Measurements from ENCODE around the gene LYPLA2. TPM values are rescaled to one million over a fixed set of nuclear protein-coding genes. Genes with fewer than 3 reads are reported as not detected.
"Not testable (repeated sequence)": the region's sequence is repeated elsewhere in the genome, so short reads cannot be mapped to it uniquely, and the experiment has no call there.

The LYPLA2 gene
- total RNA-seq, 4 donors from 2014 or later: 23.1 to 110 (median 84.4) TPM

DNA sequence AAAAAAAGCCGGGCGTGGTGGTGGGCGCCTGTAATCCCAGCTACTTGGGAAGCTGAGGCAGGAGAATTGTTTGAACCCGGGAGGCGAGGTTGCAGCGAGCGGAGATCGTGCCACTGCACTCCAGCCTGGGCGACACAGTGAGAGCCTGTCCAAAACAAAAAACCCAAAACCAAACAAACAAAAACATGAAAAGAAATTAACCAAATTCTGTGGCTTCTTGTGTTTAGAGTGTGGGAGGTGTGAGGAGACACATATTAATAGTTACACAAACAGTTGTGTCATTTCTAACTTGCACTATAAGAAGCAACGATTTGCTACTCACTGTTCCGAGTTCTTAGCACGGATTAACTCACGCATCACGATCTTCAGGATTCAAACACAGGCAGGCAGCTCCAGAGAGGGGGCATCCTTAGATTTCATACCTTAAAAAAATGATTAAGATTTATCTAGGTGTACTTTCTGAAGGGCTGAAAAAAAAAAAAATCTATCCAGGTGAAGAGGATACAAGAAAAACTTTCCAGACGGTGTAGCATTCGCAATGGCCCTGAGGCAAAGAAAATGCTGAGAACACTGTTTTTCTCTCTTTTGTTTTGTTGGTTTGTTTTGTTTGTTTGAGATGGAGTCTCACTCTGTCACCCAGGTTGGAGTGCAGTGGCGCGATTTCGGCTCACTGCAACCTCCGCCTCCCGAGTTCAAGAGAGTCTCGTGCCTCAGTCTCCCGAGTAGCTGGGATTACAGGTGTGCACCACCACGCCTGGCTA is 35.0 kb downstream of the LYPLA2 start:
- no peaks in the 10 kb centered on the region for H3K36me3 ChIP-seq
- intact Hi-C loops (cut with DNase I; ENCODE audit: low total_unique reads): loop anchor here (1.0 kb wide), 1 partner anchor 37 kb away; no protein-coding TSS in a partner anchor
- H3K27me3 ChIP-seq: no peaks in the 10 kb centered on the region
- H3K9me3 ChIP-seq: no peaks in the 10 kb centered on the region
- 65 to 72% methylated on average over 7 to 23 of the region's 24 CpGs for WGBS, 2 donors (ENCODE audit: low coverage in 1 of 2)
- H3K4me1 ChIP-seq: peaks cover 0 to 14% (median 7%) of the 10 kb centered on the region in 4 donors
- H3K27ac ChIP-seq: peak overlapping the region; percentile 90 to 96 (median 93)
- TF ChIP-seq, protein P1, sequence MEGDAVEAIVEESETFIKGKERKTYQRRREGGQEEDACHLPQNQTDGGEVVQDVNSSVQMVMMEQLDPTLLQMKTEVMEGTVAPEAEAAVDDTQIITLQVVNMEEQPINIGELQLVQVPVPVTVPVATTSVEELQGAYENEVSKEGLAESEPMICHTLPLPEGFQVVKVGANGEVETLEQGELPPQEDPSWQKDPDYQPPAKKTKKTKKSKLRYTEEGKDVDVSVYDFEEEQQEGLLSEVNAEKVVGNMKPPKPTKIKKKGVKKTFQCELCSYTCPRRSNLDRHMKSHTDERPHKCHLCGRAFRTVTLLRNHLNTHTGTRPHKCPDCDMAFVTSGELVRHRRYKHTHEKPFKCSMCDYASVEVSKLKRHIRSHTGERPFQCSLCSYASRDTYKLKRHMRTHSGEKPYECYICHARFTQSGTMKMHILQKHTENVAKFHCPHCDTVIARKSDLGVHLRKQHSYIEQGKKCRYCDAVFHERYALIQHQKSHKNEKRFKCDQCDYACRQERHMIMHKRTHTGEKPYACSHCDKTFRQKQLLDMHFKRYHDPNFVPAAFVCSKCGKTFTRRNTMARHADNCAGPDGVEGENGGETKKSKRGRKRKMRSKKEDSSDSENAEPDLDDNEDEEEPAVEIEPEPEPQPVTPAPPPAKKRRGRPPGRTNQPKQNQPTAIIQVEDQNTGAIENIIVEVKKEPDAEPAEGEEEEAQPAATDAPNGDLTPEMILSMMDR (IDR thresholded peaks at IDR 0.05): no peak
- TF ChIP-seq POLR2A (IDR thresholded peaks at IDR 0.05) (no peak), POLR2AphosphoS5 (IDR thresholded peaks at IDR 0.05) (no peak), EP300 (IDR thresholded peaks at IDR 0.05; ENCODE audit: low read depth) (no peak)
- H3K4me3 ChIP-seq: peak overlapping the region; percentile 19 to 91 (median 90)
- no peak for DNase-seq
- in situ Hi-C loops (cut with MboI; ENCODE audit: low pct_ligation_motif_present in 1 of 4, low pct_unique_long_range_greater_than_20kb in 1 of 4, low sequenced_read_pairs in 3 of 4): no loop called here

DNA sequence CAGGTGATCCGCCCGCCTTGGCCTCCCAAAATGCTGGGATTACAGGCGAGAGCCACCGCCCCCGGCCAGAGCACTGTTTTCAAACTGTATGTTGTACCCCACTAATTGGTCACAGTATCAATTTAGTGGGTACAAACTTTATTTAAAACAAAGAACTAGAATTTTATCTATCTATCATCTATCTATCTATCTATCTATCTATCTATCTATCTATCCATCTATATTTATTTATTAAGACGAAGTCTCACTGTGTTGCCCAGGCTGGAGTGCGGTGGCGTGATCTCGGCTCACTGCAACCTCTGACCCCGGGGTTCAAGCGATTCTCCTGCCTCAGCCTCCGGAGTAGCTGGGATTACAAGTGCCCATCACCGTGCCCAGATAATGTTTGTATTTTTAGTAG is 35.6 kb downstream of the LYPLA2 start:
- DNase-seq; H3K9me3 ChIP-seq; H3K27ac ChIP-seq; H3K4me3 ChIP-seq; H3K27me3 ChIP-seq; H3K36me3 ChIP-seq; in situ Hi-C loops (cut with MboI; ENCODE audit: low pct_ligation_motif_present in 1 of 4, low pct_unique_long_range_greater_than_20kb in 1 of 4, low sequenced_read_pairs in 3 of 4): not testable (repeated sequence)
- 97 to 99% methylated on average over 10 to 13 of the region's 13 CpGs for WGBS, 2 donors (ENCODE audit: low coverage in 1 of 2)
- H3K4me1 ChIP-seq: peaks cover 0 to 14% (median 7%) of the 10 kb centered on the region in 4 donors
- intact Hi-C loops (cut with DNase I; ENCODE audit: low total_unique reads): loop anchor here (1.0 kb wide), 1 partner anchor 37 kb away; no protein-coding TSS in a partner anchor

DNA sequence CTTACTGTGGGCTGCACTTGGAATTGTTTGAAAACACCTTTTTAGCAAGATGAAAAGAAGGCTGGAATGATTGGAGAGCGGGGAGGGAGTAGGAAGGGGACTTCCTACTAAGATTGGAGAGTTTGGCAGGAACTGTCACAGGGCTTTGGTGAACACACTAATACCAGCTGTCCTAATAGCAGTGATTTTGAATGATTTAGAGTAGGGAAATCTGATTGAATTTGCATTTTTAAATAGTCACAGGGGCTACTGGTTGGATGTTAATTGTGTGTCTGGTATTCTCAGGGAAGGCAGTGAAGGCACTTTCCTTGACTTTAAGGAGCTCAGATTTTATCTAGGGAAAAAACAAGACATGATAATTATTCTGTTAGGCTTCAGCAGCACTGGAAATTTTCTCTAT is 36.8 kb downstream of the LYPLA2 start:
- WGBS, 2 donors (ENCODE audit: low coverage in 1 of 2): 70 to 84% methylated on average over 1 of the region's 1 CpG
- Histone ChIP-seq H3K27ac (no peak overlapping the region), H3K4me1 (peaks cover 0 to 14% (median 7%) of the 10 kb centered on the region in 4 donors), H3K36me3 (no peaks in the 10 kb centered on the region), H3K9me3 (no peaks in the 10 kb centered on the region), H3K27me3 (no peaks in the 10 kb centered on the region), H3K4me3 (no peak overlapping the region)
- no peak for TF ChIP-seq EP300 (IDR thresholded peaks at IDR 0.05; ENCODE audit: low read depth)
- TF ChIP-seq POLR2A (IDR thresholded peaks at IDR 0.05): no peak
- TF ChIP-seq POLR2AphosphoS5 (IDR thresholded peaks at IDR 0.05): no peak
- no peak for DNase-seq
- intact Hi-C loops (cut with DNase I; ENCODE audit: low total_unique reads) (no loop called here), in situ Hi-C loops (cut with MboI; ENCODE audit: low pct_ligation_motif_present in 1 of 4, low pct_unique_long_range_greater_than_20kb in 1 of 4, low sequenced_read_pairs in 3 of 4) (no loop called here)

DNA sequence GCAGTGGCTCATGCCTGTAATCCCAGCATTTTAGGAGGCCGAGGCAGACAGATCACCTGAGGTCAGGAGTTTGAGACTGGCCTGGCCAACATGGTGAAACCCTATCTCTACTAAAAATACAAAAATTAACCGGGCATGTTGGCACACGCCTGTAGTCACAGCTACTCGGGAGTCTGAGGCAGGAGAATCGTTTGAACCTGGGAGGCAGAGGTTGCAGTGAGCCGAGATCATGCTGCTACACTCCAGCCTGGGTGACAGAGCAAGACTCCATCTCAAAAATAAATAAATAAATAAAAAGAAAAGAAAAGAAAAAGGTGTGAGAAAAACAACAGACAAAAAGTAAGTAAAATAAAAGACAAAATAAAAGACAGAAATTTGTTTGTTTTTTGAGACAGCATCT is 43.2 kb downstream of the LYPLA2 start:
- in situ Hi-C loops (cut with MboI; ENCODE audit: low pct_ligation_motif_present in 1 of 4, low pct_unique_long_range_greater_than_20kb in 1 of 4, low sequenced_read_pairs in 3 of 4): not testable (repeated sequence)

DNA sequence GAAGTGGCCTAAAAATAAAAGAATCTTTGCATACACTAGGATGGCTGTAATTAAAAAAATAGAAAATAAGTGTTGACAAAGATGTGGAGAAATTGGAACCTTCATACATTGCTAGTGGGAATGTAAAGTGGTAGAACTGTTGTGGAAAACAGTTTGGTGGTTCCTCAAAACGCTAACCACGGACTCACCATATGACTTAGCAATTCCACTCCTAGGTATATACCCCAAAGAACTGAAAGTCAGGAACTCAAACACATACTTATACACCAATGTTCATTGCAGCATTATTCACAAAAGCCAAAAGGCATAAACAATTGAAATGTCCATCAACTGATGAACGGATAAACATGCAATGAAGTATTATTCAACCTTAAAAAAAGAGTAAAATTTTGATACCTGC is 45.1 kb downstream of the LYPLA2 start:
- Histone ChIP-seq H3K36me3 (no peaks in the 10 kb centered on the region), H3K27me3 (peaks cover 4% of the 10 kb centered on the region), H3K9me3 (no peaks in the 10 kb centered on the region), H3K27ac (no peak overlapping the region), H3K4me1 (peaks cover 0 to 13% (median 7%) of the 10 kb centered on the region in 4 donors), H3K4me3 (no peak overlapping the region)
- WGBS, 2 donors (ENCODE audit: low coverage in 1 of 2): 65 to 70% methylated on average over 3 of the region's 3 CpGs
- intact Hi-C loops (cut with DNase I; ENCODE audit: low total_unique reads) (no loop called here), in situ Hi-C loops (cut with MboI; ENCODE audit: low pct_ligation_motif_present in 1 of 4, low pct_unique_long_range_greater_than_20kb in 1 of 4, low sequenced_read_pairs in 3 of 4) (no loop called here)
- no peak for DNase-seq
- TF ChIP-seq POLR2A (IDR thresholded peaks at IDR 0.05): no peak

More for the DNA sequence above, 43.2 kb downstream of the LYPLA2 start:
- H3K9me3 ChIP-seq; intact Hi-C loops (cut with DNase I; ENCODE audit: low total_unique reads); H3K27me3 ChIP-seq; H3K4me3 ChIP-seq; DNase-seq; H3K36me3 ChIP-seq; H3K27ac ChIP-seq: not testable (repeated sequence)
- WGBS, 2 donors (ENCODE audit: low coverage in 1 of 2): 85 to 88% methylated on average over 5 to 6 of the region's 6 CpGs
- peaks cover 0 to 13% (median 7%) of the 10 kb centered on the region in 4 donors for H3K4me1 ChIP-seq

DNA sequence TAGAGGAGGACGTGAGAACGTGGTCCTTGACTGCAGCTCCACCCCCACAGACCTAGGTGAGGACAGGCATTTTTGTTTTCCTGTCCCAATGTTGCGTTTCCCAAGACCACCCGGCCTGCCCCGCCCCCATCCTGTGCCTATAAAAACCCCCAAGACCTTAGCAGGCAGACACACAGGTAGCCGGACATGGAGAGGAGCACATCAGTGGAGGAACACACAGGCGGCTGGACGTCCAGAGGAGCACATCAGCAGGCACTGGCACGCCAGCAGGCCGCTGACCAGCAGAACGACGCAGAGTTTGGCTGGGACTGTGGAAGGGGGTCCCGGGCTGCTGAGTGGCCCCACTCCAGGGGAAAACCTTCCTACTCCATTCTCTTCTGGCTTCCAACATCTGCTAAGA is 47.0 kb downstream of the LYPLA2 start:
- Histone ChIP-seq H3K4me3 (peak overlapping the region in 1 of 4 donors; percentile 42), H3K9me3 (no peaks in the 10 kb centered on the region), H3K4me1 (peaks cover 0 to 13% (median 7%) of the 10 kb centered on the region in 4 donors), H3K36me3 (no peaks in the 10 kb centered on the region), H3K27me3 (peaks cover 4% of the 10 kb centered on the region), H3K27ac (no peak overlapping the region)
- 22% methylated on average over 13 of the region's 13 CpGs; no CpG with 5 or more reads in 1 of the 2 donors for WGBS, 2 donors (ENCODE audit: low coverage in 1 of 2)
- intact Hi-C loops (cut with DNase I; ENCODE audit: low total_unique reads): no loop called here
- TF ChIP-seq POLR2AphosphoS5 (IDR thresholded peaks at IDR 0.05) (no peak), POLR2A (IDR thresholded peaks at IDR 0.05) (no peak), EP300 (IDR thresholded peaks at IDR 0.05; ENCODE audit: low read depth) (no peak)
- TF ChIP-seq, protein P1 (IDR thresholded peaks at IDR 0.05): no peak
- in situ Hi-C loops (cut with MboI; ENCODE audit: low pct_ligation_motif_present in 1 of 4, low pct_unique_long_range_greater_than_20kb in 1 of 4, low sequenced_read_pairs in 3 of 4): no loop called here
- peak; percentile 10 for DNase-seq

Measured in transverse colon (tissue), 4 donors.